ENCODE data around the gene SLC25A22. TPM values are rescaled to one million over a fixed set of nuclear protein-coding genes. Genes with fewer than 3 reads are reported as not detected.

Gene SLC25A22
- total and polyA plus RNA-seq, 8 donors = 5.5 to 11.9 (median 9.8) TPM; not detected in 1

DNA sequence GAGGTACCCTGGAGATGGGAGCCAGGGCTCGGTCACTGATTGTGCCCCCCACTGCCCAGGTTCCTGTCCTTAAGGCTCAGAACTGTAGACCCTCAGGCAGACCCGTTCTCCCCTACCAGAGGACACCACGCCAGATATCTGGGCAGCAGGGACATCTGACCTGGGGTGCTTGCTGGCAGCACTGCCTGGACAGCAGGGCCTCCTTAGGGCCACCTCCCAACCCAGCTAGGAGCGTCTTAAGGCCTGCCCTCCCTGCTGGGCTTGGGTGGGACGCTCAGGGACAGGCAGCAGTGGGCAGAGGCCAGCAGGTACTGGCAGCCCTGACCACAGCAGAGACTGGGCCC, 41.2 kb upstream of the SLC25A22 start:
- TF ChIP-seq EP300 (IDR thresholded peaks at IDR 0.05) (no peak), POLR2A (IDR thresholded peaks at IDR 0.05) (no peak), POLR2AphosphoS5 (IDR thresholded peaks at IDR 0.05) (no peak)
- TF ChIP-seq, protein P1, sequence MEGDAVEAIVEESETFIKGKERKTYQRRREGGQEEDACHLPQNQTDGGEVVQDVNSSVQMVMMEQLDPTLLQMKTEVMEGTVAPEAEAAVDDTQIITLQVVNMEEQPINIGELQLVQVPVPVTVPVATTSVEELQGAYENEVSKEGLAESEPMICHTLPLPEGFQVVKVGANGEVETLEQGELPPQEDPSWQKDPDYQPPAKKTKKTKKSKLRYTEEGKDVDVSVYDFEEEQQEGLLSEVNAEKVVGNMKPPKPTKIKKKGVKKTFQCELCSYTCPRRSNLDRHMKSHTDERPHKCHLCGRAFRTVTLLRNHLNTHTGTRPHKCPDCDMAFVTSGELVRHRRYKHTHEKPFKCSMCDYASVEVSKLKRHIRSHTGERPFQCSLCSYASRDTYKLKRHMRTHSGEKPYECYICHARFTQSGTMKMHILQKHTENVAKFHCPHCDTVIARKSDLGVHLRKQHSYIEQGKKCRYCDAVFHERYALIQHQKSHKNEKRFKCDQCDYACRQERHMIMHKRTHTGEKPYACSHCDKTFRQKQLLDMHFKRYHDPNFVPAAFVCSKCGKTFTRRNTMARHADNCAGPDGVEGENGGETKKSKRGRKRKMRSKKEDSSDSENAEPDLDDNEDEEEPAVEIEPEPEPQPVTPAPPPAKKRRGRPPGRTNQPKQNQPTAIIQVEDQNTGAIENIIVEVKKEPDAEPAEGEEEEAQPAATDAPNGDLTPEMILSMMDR (IDR thresholded peaks at IDR 0.05) = no peak
- peak overlapping the region in 4 of 5 donors; percentile 26 to 98 (median 74) for H3K27ac ChIP-seq
- no peak overlapping the region for H3K4me3 ChIP-seq
- H3K4me1 ChIP-seq = peaks cover 63 to 92% (median 89%) of the 10 kb centered on the region in 4 donors
- H3K9me3 ChIP-seq = no peaks in the 10 kb centered on the region
- 78 to 100% (median 88%) methylated on average over 2 to 5 of the region's 5 CpGs for WGBS, 5 donors
- no peak for DNase-seq
- peaks cover 41 to 55% (median 50%) of the 10 kb centered on the region in 4 donors for H3K36me3 ChIP-seq
- H3K27me3 ChIP-seq = no peaks in the 10 kb centered on the region
- intact Hi-C loops (cut with DNase I; ENCODE audit: low total_unique reads) = no loop called here

DNA sequence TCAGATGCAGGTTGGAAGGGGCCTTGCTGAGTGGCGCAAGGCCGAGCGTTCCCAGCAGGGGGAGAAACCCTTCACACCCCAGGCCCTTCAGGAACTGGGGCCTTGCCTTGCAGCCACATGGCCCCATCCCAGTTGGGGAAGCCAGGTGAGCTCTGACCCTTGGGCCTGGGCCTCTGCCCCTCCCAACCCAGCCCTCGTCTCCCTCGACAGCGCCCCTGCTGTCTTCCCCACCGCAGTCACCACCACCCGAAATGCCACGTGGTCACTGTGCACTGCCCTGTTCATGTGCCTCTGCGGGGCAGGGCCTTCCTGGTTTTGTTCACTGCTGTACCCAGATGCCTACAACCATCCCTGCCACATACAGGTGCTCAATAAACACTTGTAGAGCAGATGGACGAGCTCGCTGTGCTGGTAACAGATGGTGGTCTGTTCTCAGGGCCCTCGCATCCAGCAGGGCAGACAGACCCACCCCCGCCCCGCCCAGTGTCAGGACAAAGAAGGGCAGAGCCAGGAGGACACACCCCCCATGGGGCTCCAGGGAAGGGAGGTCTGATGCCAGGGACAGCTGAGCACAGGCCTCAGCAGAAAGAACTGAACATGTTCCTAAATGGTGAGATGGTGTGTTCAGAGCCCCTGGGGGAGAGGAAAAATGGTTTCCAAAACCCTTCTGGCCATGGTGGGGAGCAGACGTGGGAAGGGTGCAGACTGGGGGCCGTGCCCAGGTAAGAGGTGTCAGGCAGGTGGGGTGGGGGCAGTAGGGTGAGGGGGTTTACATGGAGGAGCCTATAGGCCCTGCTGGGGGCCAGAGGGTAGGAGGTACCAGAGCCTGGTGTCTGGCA, 40.6 kb upstream of the SLC25A22 start:
- DNase-seq = peak in 1 of 2 donors; percentile 68
- H3K4me1 ChIP-seq = peaks cover 63 to 92% (median 89%) of the 10 kb centered on the region in 4 donors
- H3K36me3 ChIP-seq = peaks cover 41 to 55% (median 50%) of the 10 kb centered on the region in 4 donors
- H3K9me3 ChIP-seq = no peaks in the 10 kb centered on the region
- intact Hi-C loops (cut with DNase I; ENCODE audit: low total_unique reads) = no loop called here
- peak overlapping the region; percentile 5 to 98 (median 56) for H3K27ac ChIP-seq
- no peaks in the 10 kb centered on the region for H3K27me3 ChIP-seq
- no peak overlapping the region for H3K4me3 ChIP-seq
- WGBS, 5 donors = 33 to 58% (median 37%) methylated on average over 6 to 17 of the region's 17 CpGs
- TF ChIP-seq POLR2A (IDR thresholded peaks at IDR 0.05) = no peak
- TF ChIP-seq, protein P1 (IDR thresholded peaks at IDR 0.05) = peak in 4 of 7 experiments; percentile 5 to 20 (median 16)

DNA sequence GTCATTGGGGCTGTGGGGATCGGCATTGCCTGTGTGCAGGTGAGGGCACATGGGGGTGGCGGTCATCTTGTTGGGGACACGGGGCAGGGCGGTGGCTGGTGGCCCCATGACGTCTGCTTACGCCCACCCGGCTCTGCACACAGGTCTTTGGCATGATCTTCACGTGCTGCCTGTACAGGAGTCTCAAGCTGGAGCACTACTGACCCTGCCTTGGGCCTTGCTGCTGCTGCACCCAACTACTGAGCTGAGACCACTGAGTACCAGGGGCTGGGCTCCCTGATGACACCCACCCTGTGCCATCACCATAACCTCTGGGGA, 39.9 kb upstream of the SLC25A22 start:
- Histone ChIP-seq H3K9me3 (no peaks in the 10 kb centered on the region), H3K27ac (peak overlapping the region in 3 of 5 donors; percentile 91 to 98 (median 91)), H3K4me3 (no peak overlapping the region), H3K27me3 (no peaks in the 10 kb centered on the region), H3K4me1 (peaks cover 59 to 90% (median 88%) of the 10 kb centered on the region in 4 donors), H3K36me3 (peaks cover 41 to 55% (median 50%) of the 10 kb centered on the region in 4 donors)
- 40 to 76% (median 63%) methylated on average over 2 to 8 of the region's 8 CpGs for WGBS, 5 donors
- intact Hi-C loops (cut with DNase I; ENCODE audit: low total_unique reads) = no loop called here
- DNase-seq = no peak
- TF ChIP-seq, protein P1 (IDR thresholded peaks at IDR 0.05) = no peak
- TF ChIP-seq POLR2AphosphoS5 (IDR thresholded peaks at IDR 0.05) = no peak
- no peak for TF ChIP-seq EP300 (IDR thresholded peaks at IDR 0.05)
- no peak for TF ChIP-seq POLR2A (IDR thresholded peaks at IDR 0.05)

DNA sequence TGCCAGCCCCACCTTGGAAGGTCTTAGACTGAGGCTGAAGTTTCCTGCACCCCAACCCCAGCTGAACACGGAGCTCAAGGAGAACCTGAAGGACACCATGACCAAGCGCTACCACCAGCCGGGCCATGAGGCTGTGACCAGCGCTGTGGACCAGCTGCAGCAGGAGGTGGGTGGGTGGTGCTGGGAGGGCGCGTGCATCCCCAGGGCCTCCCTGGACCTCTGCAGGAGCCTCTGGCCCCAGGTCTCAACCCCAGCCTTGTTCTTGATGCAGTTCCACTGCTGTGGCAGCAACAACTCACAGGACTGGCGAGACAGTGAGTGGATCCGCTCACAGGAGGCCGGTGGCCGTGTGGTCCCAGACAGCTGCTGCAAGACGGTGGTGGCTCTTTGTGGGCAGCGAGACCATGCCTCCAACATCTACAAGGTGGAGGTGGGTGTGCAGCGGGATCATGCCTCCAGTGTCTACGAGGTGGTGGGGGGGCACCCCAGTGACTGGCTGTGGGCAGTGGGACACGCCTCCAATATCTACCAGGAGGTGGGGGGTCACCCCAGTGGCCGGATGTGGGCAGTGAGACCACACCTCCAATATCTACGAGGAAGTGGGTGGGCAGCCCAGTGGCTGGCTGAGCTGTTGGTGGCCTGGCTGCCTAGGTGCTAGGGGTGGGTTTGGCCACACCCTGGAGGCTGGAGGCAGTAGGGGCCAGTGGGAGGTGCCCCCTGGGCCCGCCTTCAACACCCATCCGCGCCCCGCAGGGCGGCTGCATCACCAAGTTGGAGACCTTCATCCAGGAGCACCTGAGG, 39.3 kb upstream of the SLC25A22 start:
- DNase-seq = no peak
- Histone ChIP-seq H3K9me3 (no peaks in the 10 kb centered on the region), H3K36me3 (peaks cover 41 to 55% (median 50%) of the 10 kb centered on the region in 4 donors), H3K4me3 (no peak overlapping the region), H3K4me1 (peaks cover 60 to 91% (median 88%) of the 10 kb centered on the region in 4 donors), H3K27ac (peak overlapping the region in 3 of 5 donors; percentile 91 to 98 (median 91)), H3K27me3 (peaks cover 0 to 3% (median 0%) of the 10 kb centered on the region in 3 donors)
- 70 to 80% (median 77%) methylated on average over 10 to 22 of the region's 22 CpGs for WGBS, 5 donors
- intact Hi-C loops (cut with DNase I; ENCODE audit: low total_unique reads) = no loop called here
- TF ChIP-seq POLR2A (IDR thresholded peaks at IDR 0.05) (no peak), POLR2AphosphoS5 (IDR thresholded peaks at IDR 0.05) (no peak), EP300 (IDR thresholded peaks at IDR 0.05) (no peak)
- TF ChIP-seq, protein P1 (IDR thresholded peaks at IDR 0.05) = no peak
